OCI-LY7 (cell line): ENCODE measurements around the gene C18orf54. TPM values are rescaled to one million over a fixed set of nuclear protein-coding genes. Genes with fewer than 3 reads are reported as not detected.

ENCODE experiments used
- BruUV-seq: library from RNA; stranded (reverse); fragments of 400-500 nt; replicated peaks from 2 replicates; lab custom pipeline; 2021; lab: Mats Ljungman, UMichigan
- CTCF ChIA-PET: fragments of 300-600 bp; sonication (Branson Sonifier 250); formaldehyde crosslinking; loops from one replicate; lab custom pipeline; 2022; ENCODE audit warnings: antibody characterized with exemption; ENCODE audit not compliant: unreplicated experiment; lab: Charles Lee
- POLR2A ChIA-PET: fragments of 300-600 bp; sonication (Branson Sonifier 250); formaldehyde crosslinking; loops from one replicate; lab custom pipeline; 2022; ENCODE audit warnings: antibody characterized with exemption; lab: Charles Lee
- DNase-seq: peaks from one replicate; pipeline ENCODE4 v3.0.0-alpha.2; 2015; ENCODE audit warnings: low spot score
- H2AFZ ChIP-seq: fragments of 200-600 bp; sonication (generic), shearing (Covaris generic); 2 replicates; pipeline ENCODE4 v1.6.1; 2014; ENCODE audit warnings: mild to moderate bottlenecking, antibody characterized with exemption, low read length, moderate library complexity
- H3K27ac ChIP-seq: fragments of 200-600 bp; sonication (generic); 2 replicates; pipeline ENCODE4 v1.5.1; 2014; ENCODE audit warnings: mixed run types, low read depth, mild to moderate bottlenecking, moderate library complexity, low read length, inconsistent platforms; ENCODE audit not compliant: poor library complexity, severe bottlenecking
- H3K36me3 ChIP-seq: fragments of 200-600 bp; sonication (generic); 2 replicates; pipeline ENCODE4 v1.6.1; 2014; ENCODE audit warnings: mild to moderate bottlenecking, antibody characterized with exemption, low read length, moderate library complexity, mixed read lengths; ENCODE audit not compliant: insufficient read depth
- H3K4me1 ChIP-seq: fragments of 200-600 bp; sonication (generic); 2 replicates; pipeline ENCODE4 v1.5.1; 2014; ENCODE audit warnings: mild to moderate bottlenecking, low read length; ENCODE audit not compliant: insufficient read depth, poor library complexity, severe bottlenecking
- H3K4me2 ChIP-seq: fragments of 200-600 bp; sonication (generic); 2 replicates; pipeline ENCODE4 v1.6.1; 2014; ENCODE audit warnings: mild to moderate bottlenecking, low read length
- H3K4me3 ChIP-seq: fragments of 200-600 bp; sonication (generic); 2 replicates; pipeline ENCODE4 v1.5.1; 2014; ENCODE audit warnings: mild to moderate bottlenecking, low read depth, low read length; ENCODE audit not compliant: poor library complexity, severe bottlenecking
- H3K79me2 ChIP-seq: fragments of 200-600 bp; sonication (generic); 2 replicates; pipeline ENCODE4 v1.6.1; 2016; ENCODE audit warnings: low read depth, mild to moderate bottlenecking, low read length, moderate library complexity, mixed read lengths; ENCODE audit not compliant: insufficient read depth
- H3K9me2 ChIP-seq: fragments of 200-600 bp; sonication (generic); 2 replicates; pipeline ENCODE4 v1.6.1; 2016; ENCODE audit warnings: mild to moderate bottlenecking, low read length, mixed read lengths; ENCODE audit not compliant: insufficient read depth
- H3K9me3 ChIP-seq: fragments of 200-600 bp; sonication (generic); 2 replicates; pipeline ENCODE4 v1.6.1; 2014; ENCODE audit warnings: mild to moderate bottlenecking, mixed run types, low read length, mixed read lengths
- H4K20me1 ChIP-seq: fragments of 200-600 bp; sonication (generic); 2 replicates; pipeline ENCODE4 v1.6.1; 2014; ENCODE audit warnings: mild to moderate bottlenecking, antibody characterized with exemption, low read length, moderate library complexity, mixed read lengths; ENCODE audit not compliant: insufficient read depth
- CTCF ChIP-seq: fragments of 200-600 bp; sonication (generic); conservative IDR thresholded peaks from 2 replicates; pipeline ENCODE4 v1.5.1; 2014; ENCODE audit warnings: mild to moderate bottlenecking, antibody characterized with exemption, low read length, moderate library complexity, mixed read lengths
- EZH2phosphoT487 ChIP-seq: fragments of 200-600 bp; sonication (generic); IDR thresholded peaks from 2 replicates; pipeline ENCODE4 v1.6.1; 2018; ENCODE audit warnings: low read depth, borderline replicate concordance, mild to moderate bottlenecking, mixed run types, antibody characterized with exemption, low read length, moderate library complexity, mixed read lengths
- intact Hi-C: fragments of 100-400 bp; cut with micrococcal nuclease; formaldehyde crosslinking; loops from one replicate; pipeline ENCODE4 v1.10.0; 2022; ENCODE audit not compliant: unreplicated experiment
- total RNA-seq, 2 experiments: library from RNA; depleted of rRNA in 1 of 2; stranded (reverse); fragments of >200 nt in 1 of 2; shearing (Covaris generic) in 1 of 2; gene quantifications; 2 replicates each; pipeline ENCODE4 v1.2.3, GENCODE V29; 2014 to 2022

The C18orf54 gene
- total RNA-seq, 2 experiments from 2014 or later, result 4.9 to 14.1 TPM

GRCh38 chr18:54390838-54391237 lies 33.1 kb downstream of the C18orf54 start:
- no peak overlapping the region for H3K4me3 ChIP-seq
- no peaks in the 10 kb centered on the region for H3K9me2 ChIP-seq
- H3K4me2 ChIP-seq, result no peak overlapping the region
- BruUV-seq, result no TSS peak
- no peak overlapping the region for H3K27ac ChIP-seq
- H3K79me2 ChIP-seq, result no peaks in the 10 kb centered on the region
- DNase-seq, result no peak
- H2AFZ ChIP-seq, result no peak overlapping the region
- intact Hi-C loops, result no loop called here
- H3K9me3 ChIP-seq, result no peaks in the 10 kb centered on the region
- no peak for TF ChIP-seq EZH2phosphoT487
- no peak for TF ChIP-seq CTCF
- CTCF ChIA-PET, result no interaction called here
- peaks cover 11% of the 10 kb centered on the region for H3K4me1 ChIP-seq
- POLR2A ChIA-PET, result interaction anchor here (0.6 to 0.7 kb wide), 2 partner anchors 15 to 285 kb away, joined by 3 to 5 read pairs; no protein-coding TSS in a partner anchor
- H3K36me3 ChIP-seq, result no peaks in the 10 kb centered on the region
- H4K20me1 ChIP-seq, result no peaks in the 10 kb centered on the region

GRCh38 chr18:54392543-54393023 lies 34.9 kb downstream of the C18orf54 start:
- Histone ChIP-seq H3K36me3 (no peaks in the 10 kb centered on the region), H3K27ac (no peak overlapping the region), H2AFZ (no peak overlapping the region), H3K79me2 (no peaks in the 10 kb centered on the region), H3K4me2 (no peak overlapping the region), H3K9me2 (no peaks in the 10 kb centered on the region), H3K4me1 (peaks cover 11% of the 10 kb centered on the region), H3K9me3 (no peaks in the 10 kb centered on the region), H3K4me3 (no peak overlapping the region), H4K20me1 (no peaks in the 10 kb centered on the region)
- BruUV-seq, result no TSS peak
- POLR2A ChIA-PET, result interaction anchor here (0.7 kb wide), 1 partner anchor 41 kb away, joined by 3 read pairs; no protein-coding TSS in a partner anchor
- TF ChIP-seq CTCF (peak; percentile 75), EZH2phosphoT487 (no peak)
- CTCF ChIA-PET, result no interaction called here
- peak; percentile 69 for DNase-seq
- intact Hi-C loops, result no loop called here

- no peaks in the 10 kb centered on the region for H3K9me3 ChIP-seq
- no peak overlapping the region for H3K4me2 ChIP-seq
- H3K36me3 ChIP-seq, result no peaks in the 10 kb centered on the region
- ChIA-PET POLR2A (no interaction called here), CTCF (no interaction called here)
- no peaks in the 10 kb centered on the region for H3K9me2 ChIP-seq
- no peak for DNase-seq
- H3K4me1 ChIP-seq, result peaks cover 4% of the 10 kb centered on the region
- H4K20me1 ChIP-seq, result no peaks in the 10 kb centered on the region
- no peak overlapping the region for H2AFZ ChIP-seq
- BruUV-seq, result no TSS peak
- no peak overlapping the region for H3K4me3 ChIP-seq
- TF ChIP-seq CTCF (no peak), EZH2phosphoT487 (no peak)
- H3K79me2 ChIP-seq, result no peaks in the 10 kb centered on the region
- H3K27ac ChIP-seq, result no peak overlapping the region
- intact Hi-C loops, result no loop called here
Observed at GRCh38 chr18:54393648-54394294, 36.1 kb downstream of the C18orf54 start.
